HG03103 (cell line): ENCODE results near the gene PDGFD.

Experiments used
- ATAC-seq: cut with Tn5 transposase; IDR thresholded peaks from one replicate; pipeline ENCODE4 v1.9.1; 2021; ENCODE audit warnings: low read depth; ENCODE audit not compliant: unreplicated experiment

PDGFD gene

DNA sequence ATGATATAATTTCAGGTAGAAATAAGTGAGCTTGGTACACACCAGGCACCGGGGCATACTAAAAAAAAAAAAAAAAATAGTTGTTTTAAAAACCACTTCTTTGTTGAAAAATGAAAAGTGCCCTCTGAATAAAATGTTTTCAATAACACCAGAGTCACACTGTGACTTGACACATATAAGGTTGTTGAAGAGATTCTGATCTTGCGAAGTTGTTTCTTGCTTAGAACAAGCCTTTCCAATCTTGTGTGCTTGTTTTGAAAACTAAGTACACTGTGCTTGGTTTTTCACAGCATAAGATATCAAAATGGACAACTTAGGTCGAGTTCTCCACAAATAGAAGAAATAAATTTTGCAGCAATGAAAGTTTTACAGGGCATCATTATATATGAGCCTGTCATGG is 17.0 kb downstream of the PDGFD start:
- ATAC-seq: no peak

DNA sequence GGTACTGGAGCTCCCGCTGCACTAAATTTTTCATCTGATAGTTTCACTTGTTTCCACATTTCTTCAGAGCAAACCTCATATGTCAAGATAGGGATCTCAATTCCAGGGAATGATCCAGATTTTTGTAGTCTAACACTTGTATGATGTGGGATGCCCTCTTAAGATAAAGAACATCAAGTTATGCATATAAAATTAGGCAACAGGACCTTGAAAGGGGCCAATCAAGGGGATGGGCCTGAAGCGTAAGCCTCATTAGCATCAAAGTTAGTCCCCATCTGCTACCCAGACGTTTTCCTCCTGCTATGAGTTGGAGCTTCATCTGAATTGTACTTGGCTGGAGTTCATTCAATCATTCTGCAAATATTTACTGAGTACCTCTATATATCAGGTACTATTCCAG is 17.5 kb downstream of the PDGFD start:
- no peak for ATAC-seq

DNA sequence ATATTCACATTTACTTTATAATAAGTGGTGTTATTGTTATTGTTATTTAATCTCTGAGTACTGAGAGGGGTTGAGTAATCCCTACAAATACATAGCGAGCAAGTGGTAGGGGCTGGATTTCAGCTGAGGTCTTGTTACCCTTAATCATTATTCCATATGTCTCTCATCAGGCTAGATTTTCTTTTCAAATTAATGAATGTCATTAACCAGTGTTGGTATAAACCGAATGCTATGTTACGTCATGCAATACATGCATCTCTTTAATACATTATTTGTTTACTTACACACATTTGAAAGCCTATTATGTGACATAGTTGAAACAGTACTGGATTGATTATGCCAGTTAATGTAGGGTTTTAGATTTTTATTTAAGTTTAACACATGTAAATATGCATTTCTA is 18.9 kb downstream of the PDGFD start:
- ATAC-seq: no peak

DNA sequence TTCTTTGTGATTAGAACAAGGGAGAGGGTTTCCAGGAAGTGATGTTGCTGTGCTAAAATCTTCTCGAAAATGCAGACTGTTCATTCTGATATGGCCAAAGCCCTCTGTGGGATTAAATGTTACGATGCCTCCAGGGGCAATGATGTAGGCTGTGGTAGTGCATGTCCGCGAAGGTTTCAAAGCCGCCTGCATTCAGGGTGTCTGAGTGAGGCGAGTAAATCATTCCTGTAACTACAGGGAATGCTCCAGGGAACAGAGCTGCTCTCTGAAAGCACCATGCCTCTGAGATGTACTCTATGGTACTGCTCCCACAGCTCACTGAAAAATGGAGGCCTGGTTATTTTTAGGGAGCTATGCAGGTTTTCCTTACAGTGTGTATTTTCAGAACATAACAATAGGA is 21.2 kb downstream of the PDGFD start:
- ATAC-seq: no peak

DNA sequence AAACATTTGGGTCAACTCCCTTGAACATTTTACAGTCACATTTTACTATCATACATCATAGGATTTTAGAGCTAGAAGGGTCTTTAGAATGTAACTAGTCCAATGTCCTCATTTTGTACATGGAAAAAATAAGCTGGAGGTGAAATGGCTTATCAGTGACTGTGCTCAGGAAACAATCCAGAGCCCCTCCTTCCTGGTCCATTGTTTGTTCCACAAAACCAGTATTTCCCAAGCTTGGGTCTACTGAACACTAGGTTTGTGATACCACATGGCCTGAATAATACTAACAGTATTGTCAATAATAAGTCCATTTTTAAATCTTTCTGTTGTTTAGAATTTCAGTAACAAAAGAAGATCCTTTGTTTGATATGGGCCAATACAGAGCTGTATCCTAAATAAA is 27.1 kb downstream of the PDGFD start:
- ATAC-seq: no peak

DNA sequence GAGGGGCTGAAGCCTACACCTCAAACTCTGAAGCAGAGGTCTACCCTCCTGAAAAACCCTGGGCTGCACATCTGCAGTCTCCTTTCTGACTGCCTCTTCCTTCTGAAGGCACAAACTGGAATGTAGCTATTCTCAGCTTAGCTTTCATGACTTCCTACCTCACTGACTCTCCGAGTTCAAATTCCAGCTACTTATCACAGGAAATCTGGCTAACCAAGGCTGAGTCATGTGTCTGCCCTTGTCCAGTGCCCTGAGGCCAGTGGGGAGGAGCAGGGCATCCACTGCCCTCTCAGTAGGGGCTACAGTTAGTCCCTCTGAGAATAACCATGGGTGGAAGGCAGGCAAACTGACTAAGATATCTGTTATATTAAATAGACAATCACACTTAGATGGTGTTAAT is 29.2 kb downstream of the PDGFD start:
- ATAC-seq: no peak

DNA sequence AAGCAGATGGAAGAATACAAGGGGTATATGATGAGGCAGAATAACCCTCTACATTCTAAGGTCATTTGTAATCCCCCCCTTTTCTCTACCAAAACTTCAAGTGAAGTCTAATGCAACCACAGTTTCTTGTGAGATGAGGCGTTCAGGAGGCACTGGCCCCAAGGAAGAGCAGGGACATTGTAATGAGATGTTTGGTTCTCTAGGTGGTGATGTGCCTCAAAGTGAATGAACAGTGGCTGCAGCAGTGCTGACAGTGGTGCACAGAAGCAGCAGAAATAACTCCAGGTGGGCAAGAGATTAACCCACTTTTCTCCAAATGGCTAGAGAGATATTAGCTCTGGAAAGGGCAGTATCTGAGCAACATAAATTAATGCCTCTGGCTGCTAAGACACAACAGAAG is 33.8 kb downstream of the PDGFD start:
- no peak for ATAC-seq

DNA sequence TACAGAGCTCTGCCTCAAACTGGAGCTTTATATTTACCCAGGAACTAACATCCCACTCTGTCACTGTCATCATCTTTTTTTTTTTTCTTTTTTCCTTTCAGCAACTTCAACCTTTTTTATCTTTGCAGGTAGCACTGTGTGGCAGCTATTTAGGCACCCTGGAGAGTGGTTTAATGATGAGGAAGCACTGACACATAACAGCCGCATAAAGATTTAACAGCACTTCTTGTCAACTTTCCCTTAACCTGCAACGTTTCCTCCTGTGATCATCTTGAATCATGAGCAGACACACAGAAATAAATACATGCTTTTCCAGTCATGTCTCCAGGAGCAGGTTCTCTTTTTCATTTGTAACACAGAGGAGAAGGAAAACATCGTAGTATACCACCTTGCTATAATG is 34.8 kb downstream of the PDGFD start:
- no peak for ATAC-seq

DNA sequence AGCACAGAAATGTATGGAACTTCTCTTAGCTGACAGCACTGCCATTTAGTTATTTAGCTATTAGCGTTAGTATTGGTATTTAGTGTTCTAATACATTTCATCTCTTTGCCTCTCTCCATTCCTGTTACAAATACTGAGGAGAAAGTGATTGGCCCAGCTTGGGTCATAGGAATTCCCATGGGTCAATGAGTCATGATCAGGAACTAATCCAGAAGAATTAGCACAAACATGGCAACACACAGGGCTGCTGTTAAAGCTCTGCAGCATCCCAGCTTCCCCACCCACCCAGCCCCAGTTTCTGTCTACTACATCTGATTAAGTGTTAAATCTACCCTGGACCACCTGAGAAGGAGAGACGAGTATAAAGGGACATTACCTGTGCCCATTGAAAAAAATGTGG is 36.1 kb downstream of the PDGFD start:
- ATAC-seq: no peak

DNA sequence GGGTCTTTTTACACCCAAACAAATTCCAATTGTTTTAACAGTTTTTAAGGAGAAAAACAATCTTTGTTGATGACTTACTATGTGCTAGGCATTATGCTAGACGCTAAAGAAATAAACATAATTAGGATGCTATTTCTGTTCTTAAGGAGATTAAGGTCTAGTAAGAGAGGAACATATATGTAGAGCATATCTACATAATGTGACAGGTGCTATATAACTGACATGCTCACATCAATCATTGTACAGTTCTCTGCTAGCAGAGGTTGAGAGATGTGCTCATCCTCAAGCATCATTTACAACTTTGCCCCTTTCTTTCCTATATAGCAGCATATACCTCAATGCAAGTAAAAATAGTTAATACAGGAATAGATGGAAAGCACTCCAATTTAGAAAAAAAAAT is 37.5 kb downstream of the PDGFD start:
- ATAC-seq: no peak

DNA sequence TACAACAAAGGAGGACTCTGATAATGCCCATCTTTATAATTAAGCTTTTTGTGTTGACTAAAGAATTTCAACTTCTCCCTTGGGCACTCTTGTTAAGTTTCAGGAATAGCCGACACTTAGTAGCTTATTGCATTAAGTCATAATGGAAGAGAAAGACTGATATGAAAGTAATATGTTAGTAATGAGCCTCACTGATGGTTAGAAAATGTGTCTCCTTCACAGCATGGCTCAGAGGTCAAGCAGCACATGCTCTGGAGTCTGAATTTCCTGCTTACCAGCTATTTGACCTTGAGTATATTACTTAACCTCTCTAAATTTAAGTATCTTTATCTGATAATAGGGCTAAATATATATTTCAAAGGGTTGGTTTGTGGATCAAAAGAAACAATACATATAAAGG is 39.0 kb downstream of the PDGFD start:
- no peak for ATAC-seq

DNA sequence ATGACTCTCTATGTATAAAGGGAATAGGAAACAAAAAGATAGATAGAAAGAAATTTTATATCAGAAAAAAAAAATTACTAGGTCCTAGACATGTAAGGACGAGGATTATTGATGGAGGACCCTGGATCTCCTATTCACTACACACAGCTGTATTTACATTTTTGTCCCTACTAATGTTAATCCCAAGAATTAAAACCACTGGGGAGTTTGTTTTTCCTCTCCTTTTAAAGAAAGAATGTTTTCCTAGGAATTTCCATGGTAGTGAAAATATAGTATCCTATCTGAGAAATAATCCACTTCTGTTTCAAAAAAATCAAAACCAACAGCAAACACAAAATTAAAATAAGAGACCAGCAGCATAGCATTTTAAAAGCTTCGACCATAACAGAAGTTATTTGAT is 41.1 kb downstream of the PDGFD start:
- ATAC-seq: no peak

DNA sequence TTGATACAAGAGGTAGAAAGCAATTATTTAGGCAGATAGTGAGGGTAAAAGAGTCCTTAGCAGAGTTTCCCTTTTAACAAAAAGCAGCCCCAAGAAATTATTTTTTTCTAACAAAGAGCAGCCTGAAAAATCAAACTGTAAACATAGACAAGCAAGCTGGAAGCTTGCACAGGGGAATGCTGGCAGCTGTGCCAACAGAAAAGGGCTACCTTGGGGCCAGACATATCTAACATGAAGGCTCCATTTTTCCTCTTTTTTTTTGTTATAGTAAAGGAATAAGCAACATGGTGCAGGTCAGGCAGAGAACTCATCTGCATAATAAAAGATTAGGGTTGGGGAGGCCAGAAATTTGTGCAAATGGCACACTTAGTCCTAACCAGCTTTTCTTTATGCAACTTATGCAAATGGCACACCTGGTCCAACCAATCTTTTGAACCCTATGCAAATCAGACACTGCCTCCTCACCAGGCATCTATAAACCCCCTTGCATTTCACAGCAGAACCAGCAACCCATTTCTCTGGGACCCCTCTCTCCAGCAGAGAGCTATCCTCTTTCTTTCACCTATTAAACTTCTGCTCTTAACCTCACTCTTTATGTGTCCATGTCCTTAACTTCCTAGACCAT is 41.8 kb downstream of the PDGFD start:
- no peak for ATAC-seq

DNA sequence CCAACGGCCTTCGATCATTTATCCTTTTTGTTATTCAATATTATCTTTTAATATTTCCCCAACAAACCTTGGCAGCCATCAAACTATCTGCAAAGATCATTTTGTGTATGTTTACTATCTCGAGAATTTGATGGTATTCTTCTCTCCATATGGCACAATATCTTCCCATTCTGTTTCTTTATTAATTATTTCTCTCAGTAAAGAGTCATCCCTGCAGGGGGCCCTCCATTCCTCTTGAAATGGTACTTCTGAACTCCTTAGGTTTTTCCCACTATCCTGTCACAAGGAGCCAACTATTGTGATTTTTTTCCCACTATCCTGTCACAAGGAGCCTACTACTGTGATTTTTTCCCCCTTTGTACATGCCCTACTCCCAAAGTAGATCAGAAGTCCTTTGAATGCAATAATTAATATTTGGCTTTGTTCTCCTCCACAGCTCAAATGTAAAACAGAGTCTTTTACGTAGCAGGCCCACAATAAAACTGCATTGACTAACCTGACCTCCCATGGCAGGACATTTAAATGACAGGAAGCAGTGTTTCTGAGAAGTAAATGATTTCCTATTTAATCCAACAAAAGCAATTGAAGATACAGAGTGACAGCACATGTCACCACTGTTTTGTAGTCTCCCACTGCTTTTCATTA is 43.3 kb downstream of the PDGFD start:
- no peak for ATAC-seq

DNA sequence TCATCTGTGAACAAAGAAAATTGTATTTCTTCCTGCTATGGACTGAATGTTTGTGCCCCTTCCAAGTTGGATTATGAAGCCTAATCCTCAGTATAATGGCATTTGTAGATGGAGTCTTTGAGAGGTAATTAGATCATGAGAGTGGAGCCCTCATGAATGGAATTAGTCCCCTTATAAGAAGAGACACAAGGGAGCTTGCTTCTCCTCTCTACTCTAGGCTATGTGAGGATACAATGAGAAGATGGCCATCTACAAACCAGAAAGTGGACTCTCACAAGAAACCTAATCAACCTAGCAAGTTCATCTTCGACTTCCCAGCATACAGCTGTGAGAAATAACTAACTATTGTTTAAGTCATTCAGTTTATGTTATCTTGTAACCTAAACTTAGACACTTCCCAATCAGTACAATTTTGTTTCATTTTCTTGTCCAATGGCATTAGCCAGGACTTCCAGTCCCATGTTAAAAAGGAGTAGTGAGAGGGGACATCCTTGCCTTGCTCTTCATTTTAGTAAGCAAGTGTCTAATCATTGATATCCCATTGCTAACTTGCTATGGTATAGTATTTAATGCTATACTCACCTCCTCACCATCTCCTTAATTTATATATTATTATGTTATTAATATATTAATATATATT is 45.7 kb downstream of the PDGFD start:
- ATAC-seq: no peak

DNA sequence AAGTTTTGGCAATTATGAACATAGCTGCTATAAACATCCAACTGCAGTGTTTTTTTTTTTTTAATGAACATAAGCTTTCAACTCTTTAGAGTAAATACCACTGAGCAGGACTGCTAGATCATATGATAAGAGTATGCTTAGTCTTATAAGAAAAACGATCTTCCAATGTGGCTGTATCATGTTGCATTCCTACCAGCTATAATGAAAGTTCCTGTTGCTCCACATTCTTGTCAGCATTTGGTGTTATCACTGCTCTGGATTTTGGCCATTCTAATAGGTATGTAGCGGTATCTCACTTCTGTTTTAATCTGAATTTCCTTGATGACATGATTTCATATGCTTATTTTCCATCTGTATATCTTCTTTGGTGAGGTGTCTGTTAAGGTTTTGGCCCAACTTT is 50.4 kb downstream of the PDGFD start:
- no peak for ATAC-seq

DNA sequence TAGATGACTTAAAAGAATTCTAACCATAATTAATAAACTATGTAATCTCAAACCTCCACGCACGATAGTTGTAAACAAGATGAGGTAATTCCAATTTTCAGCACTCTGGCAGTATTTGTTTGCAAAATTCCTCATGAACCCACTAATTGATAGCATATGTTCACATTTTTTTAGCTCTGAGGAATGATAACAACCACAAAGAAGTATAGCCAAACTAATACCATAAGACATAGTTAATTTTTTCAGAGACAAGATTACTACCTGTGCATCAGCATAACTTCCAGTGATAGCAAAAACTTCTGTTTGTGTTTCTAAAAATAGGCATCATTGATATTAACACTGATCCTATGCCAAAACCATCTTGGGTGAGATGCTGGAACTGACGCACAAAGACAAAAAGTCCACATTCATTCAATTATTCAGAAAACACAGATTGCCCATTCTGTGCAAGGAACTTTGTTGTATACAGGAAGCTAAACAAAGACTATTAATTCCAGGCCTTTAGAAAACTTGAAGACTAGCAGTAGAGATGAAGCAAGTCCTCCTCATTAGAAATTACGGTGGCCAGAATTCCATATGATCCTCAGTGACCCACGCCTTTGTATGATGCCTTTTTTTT is 57.7 kb downstream of the PDGFD start:
- no peak for ATAC-seq

DNA sequence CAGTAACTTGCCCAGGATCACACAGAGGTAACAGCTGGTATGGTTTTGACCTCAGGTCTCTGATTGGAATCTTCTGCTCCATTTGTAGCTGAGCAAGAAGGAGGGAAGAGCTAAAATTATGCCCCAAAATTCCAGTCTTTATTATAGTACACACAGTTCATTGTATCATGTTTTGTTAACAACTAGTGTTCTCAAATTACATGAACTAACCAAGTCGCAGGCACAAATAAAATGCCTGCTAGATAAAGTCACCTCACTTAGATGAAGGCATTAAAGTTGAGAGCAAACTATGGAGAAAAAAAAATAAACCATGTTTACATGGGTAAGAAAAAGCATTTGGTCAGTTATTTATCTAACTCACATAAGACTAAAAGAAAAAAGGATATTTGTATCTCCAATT is 58.8 kb downstream of the PDGFD start:
- ATAC-seq: no peak

DNA sequence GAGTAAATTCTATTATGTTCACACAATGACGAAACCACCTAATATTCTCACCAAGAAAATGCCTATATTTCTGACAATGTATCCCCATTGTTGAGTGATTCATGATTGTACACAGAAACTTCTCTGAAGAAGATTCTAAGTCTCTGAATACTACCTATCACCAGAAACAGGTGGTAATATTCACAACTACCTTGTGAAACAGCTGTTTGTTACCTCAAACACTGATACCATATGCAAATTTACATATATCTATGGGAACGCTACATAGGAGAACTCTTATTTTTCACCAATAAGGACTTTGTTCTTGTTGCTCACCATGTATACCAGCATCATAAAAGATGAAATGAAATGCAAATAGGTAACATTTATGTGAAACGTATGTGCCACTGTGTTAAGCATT is 59.3 kb downstream of the PDGFD start:
- ATAC-seq: no peak

DNA sequence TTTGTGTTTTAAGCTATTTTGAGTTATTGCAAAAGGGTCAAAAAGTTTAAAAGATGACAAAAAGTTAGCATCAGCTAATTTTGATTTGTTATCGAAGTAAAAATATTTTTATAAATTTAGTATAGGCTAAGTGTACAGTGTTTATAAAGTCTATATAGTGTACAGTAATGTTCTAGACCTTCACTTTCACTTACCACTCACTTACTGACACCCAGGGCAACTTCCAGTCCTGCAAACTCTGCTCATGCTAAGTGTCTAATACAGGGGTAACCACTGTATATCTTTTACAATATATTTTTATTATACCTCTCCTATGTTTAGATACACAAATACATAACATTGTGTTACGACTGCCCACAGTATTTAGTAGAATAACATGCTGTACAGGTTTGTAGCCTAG is 59.7 kb downstream of the PDGFD start:
- no peak for ATAC-seq

DNA sequence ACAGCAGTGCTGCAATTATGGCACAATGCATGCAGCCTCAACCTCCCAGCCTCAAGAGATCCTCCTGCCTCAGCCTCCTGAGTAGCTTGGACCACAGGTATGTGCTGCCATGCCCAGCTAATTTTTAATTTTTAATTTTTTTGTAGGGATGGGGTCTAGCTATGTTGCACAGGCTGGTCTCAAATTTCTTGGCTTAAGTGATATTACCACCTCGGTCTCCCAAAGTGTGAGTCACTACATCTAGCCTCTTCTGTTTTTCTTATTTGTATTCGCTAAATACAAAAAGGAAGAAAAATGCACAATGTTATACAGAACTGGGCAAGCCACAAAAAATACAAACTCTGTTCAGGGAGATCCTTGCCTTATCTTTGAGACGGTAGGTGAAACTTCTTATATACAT is 65.4 kb downstream of the PDGFD start:
- ATAC-seq: no peak

DNA sequence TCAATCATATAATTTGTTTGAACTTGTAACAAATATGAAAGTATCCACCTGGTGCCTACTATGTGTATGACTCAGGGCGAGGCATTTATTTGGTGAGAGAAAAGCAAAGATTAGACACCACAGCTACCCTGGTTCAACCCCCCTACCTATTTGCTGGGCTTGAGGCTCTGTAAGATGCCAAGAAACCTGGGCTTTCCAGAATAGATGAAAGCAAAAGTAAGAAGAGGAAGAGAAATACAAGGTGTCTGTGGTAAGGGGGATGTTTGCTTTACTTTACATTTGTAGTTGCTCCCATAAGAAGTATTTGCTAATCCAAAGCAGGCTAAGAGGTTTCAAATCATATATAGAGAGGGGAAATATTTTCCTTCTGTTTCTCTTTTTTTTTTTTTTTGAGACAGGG is 65.8 kb downstream of the PDGFD start:
- no peak for ATAC-seq
